Activated T-helper 1 cell treated with anti-CD3 and anti-CD28 coated beads, Interleukin-12 subunit alpha, Interleukin-12 subunit beta, Interleukin-2, Interleukin-4 antibody, amounts not matched to agents 30 ng/mL and 10 ng/mL and 1 ng/mL, durations not matched to agents 14 hours and 24 hours and 36 hours (primary cell): ENCODE data around the gene E2F8. TPM values are rescaled to one million over a fixed set of nuclear protein-coding genes. Genes with fewer than 3 reads are reported as not detected.
"Not testable (repeated sequence)": the region's sequence is repeated elsewhere in the genome, so short reads cannot be mapped to it uniquely, and the experiment has no call there.

Experiments used
- DNase-seq: peaks from one replicate; pipeline ENCODE4 v3.0.0; 2021; ENCODE audit warnings: low spot score
- H3K27ac Mint-ChIP-seq: one replicate; pipeline ENCODE4 v1.8.0; 2021; ENCODE audit warnings: mild to moderate bottlenecking, mixed read lengths
- H3K27me3 Mint-ChIP-seq: one replicate; pipeline ENCODE4 v1.8.0; 2022; ENCODE audit warnings: mild to moderate bottlenecking, moderate library complexity, mixed read lengths; ENCODE audit not compliant: insufficient read depth
- H3K36me3 Mint-ChIP-seq: one replicate; pipeline ENCODE4 v1.8.0; 2021; ENCODE audit warnings: low read depth, mixed read lengths
- H3K4me1 Mint-ChIP-seq: one replicate; pipeline ENCODE4 v1.8.0; 2021; ENCODE audit warnings: low read depth, mixed read lengths
- H3K4me3 Mint-ChIP-seq: one replicate; pipeline ENCODE4 v1.8.0; 2021; ENCODE audit warnings: mild to moderate bottlenecking, moderate library complexity, mixed read lengths
- H3K9me3 Mint-ChIP-seq: one replicate; pipeline ENCODE4 v1.8.0; 2021; ENCODE audit warnings: mixed read lengths
- intact Hi-C: fragments of 100-400 bp; cut with micrococcal nuclease; formaldehyde crosslinking; loops from one replicate; pipeline ENCODE4 v1.15.1; 2024
- total RNA-seq: library from RNA; stranded (reverse); gene quantifications from 2 replicates; pipeline ENCODE4 v1.2.3, GENCODE V29; 2022

Gene E2F8, protein sequence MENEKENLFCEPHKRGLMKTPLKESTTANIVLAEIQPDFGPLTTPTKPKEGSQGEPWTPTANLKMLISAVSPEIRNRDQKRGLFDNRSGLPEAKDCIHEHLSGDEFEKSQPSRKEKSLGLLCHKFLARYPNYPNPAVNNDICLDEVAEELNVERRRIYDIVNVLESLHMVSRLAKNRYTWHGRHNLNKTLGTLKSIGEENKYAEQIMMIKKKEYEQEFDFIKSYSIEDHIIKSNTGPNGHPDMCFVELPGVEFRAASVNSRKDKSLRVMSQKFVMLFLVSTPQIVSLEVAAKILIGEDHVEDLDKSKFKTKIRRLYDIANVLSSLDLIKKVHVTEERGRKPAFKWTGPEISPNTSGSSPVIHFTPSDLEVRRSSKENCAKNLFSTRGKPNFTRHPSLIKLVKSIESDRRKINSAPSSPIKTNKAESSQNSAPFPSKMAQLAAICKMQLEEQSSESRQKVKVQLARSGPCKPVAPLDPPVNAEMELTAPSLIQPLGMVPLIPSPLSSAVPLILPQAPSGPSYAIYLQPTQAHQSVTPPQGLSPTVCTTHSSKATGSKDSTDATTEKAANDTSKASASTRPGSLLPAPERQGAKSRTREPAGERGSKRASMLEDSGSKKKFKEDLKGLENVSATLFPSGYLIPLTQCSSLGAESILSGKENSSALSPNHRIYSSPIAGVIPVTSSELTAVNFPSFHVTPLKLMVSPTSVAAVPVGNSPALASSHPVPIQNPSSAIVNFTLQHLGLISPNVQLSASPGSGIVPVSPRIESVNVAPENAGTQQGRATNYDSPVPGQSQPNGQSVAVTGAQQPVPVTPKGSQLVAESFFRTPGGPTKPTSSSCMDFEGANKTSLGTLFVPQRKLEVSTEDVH
- total RNA-seq: 25.6 and 28.2 TPM in 2 replicates

- peak within 1 kb of the TSS; percentile 96 for H3K4me3 Mint-ChIP-seq
- intact Hi-C loops: loop anchor here (1.0 to 10.0 kb wide), 11 partner anchors 78 to 1227 kb away; partner anchors contain the start of genes GTF2H1, HPS5, HTATIP2 and LDHA
- H3K27me3 Mint-ChIP-seq: peaks cover 15% of the 10 kb centered on the region
- H3K4me1 Mint-ChIP-seq: peaks cover 46% of the 10 kb centered on the region
- peak; percentile 92 for DNase-seq
- H3K36me3 Mint-ChIP-seq: peaks cover 20% of the 10 kb centered on the region
- no peaks in the 10 kb centered on the region for H3K9me3 Mint-ChIP-seq
- H3K27ac Mint-ChIP-seq: peak within 1 kb of the TSS; percentile 89
Observed at GRCh38 chr11:19240420-19241259, at the start of gene E2F8. TSS of gene E2F8 (minus strand) at chr11:19240945. CDS start at chr11:19240121, 824 bp downstream.

- no peak for DNase-seq
- intact Hi-C loops: no loop called here
- Mint-ChIP-seq H3K9me3 (no peaks in the 10 kb centered on the region), H3K4me1 (no peaks in the 10 kb centered on the region), H3K27me3 (peaks cover 19% of the 10 kb centered on the region), H3K27ac (no peak overlapping the region), H3K36me3 (no peaks in the 10 kb centered on the region), H3K4me3 (no peak overlapping the region)
Observed at GRCh38 chr11:19290356-19290755, 49.6 kb upstream of the E2F8 start.

GRCh38 chr11:19288256-19288655, 47.5 kb upstream of the E2F8 start:
- peaks cover 11% of the 10 kb centered on the region for H3K27me3 Mint-ChIP-seq
- no peaks in the 10 kb centered on the region for H3K9me3 Mint-ChIP-seq
- DNase-seq: no peak
- H3K27ac Mint-ChIP-seq: no peak overlapping the region
- intact Hi-C loops: no loop called here
- H3K4me3 Mint-ChIP-seq: no peak overlapping the region
- H3K36me3 Mint-ChIP-seq: no peaks in the 10 kb centered on the region
- no peaks in the 10 kb centered on the region for H3K4me1 Mint-ChIP-seq

- DNase-seq: no peak
- Mint-ChIP-seq H3K27ac (no peak overlapping the region), H3K4me3 (no peak overlapping the region), H3K4me1 (no peaks in the 10 kb centered on the region), H3K9me3 (no peaks in the 10 kb centered on the region), H3K27me3 (peaks cover 10% of the 10 kb centered on the region), H3K36me3 (no peaks in the 10 kb centered on the region)
- intact Hi-C loops: no loop called here
Observed at GRCh38 chr11:19286411-19286810, 45.7 kb upstream of the E2F8 start.

DNA sequence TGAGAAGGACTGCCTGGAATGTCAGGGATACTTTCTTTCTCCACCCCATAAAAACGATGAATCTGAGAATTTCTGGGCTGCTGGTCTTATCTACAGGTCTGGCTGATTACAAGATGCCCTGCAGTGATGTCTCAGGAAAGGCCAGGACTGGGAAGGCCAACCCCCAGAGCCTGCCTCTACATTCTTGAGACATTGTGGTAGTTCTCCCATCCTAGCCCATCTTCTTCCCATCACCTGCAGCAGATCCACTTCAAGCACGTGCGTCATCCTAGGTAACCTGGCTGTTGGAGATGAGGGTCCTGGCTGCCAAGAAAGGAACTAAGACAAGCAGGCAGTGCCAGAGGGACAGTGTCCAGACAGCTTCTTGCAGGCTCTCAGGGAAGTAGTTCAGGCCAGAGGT, 44.1 kb upstream of the E2F8 start:
- no peaks in the 10 kb centered on the region for H3K4me1 Mint-ChIP-seq
- H3K27me3 Mint-ChIP-seq: peaks cover 5% of the 10 kb centered on the region
- no peak for DNase-seq
- intact Hi-C loops: no loop called here
- H3K9me3 Mint-ChIP-seq: no peaks in the 10 kb centered on the region
- H3K36me3 Mint-ChIP-seq: no peaks in the 10 kb centered on the region
- H3K4me3 Mint-ChIP-seq: no peak overlapping the region
- no peak overlapping the region for H3K27ac Mint-ChIP-seq

DNA sequence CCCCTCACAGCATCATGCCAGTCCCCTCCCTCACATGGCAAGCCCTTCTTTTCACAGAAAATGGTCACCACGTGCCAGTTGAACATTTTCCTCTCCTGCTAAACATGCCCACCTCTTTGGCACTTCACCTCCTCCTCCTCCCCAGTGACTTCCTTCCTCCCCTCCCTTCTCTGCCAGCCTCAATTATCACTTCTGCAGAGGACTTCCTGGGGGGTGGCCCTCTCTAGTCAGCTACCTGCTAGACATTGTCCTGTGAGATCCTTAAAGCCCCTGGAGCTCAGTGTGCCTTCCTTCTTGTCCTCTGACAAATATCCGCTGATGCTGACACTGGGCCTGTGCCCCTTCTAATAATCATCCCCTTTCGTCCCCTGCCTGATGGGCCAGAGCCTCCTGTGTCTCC, 43.2 kb upstream of the E2F8 start:
- DNase-seq: no peak
- intact Hi-C loops: no loop called here
- Mint-ChIP-seq H3K36me3 (no peaks in the 10 kb centered on the region), H3K27ac (no peak overlapping the region), H3K4me3 (no peak overlapping the region), H3K27me3 (peaks cover 5% of the 10 kb centered on the region), H3K4me1 (no peaks in the 10 kb centered on the region), H3K9me3 (no peaks in the 10 kb centered on the region)

DNA sequence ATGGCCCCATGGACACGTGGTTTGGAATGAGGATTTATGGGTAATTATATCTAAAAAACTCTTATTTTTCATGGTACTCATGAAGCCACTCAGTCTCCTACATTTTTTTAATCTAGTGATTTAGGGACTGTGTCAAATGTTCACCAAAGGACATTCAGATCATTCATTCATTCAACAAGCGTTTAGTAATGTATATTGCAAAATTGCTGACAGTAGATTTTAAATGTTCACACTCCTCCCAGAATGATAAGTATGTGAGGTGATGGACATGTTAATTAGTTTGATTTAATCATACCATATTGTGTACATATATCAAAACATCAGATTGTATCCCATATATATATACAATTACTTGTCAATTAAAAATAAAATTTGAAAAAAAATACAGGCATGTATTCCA, 40.8 kb upstream of the E2F8 start:
- Mint-ChIP-seq H3K4me3 (no peak overlapping the region), H3K4me1 (no peaks in the 10 kb centered on the region), H3K27me3 (peaks cover 5% of the 10 kb centered on the region), H3K27ac (no peak overlapping the region), H3K9me3 (no peaks in the 10 kb centered on the region), H3K36me3 (no peaks in the 10 kb centered on the region)
- no peak for DNase-seq
- intact Hi-C loops: no loop called here

DNA sequence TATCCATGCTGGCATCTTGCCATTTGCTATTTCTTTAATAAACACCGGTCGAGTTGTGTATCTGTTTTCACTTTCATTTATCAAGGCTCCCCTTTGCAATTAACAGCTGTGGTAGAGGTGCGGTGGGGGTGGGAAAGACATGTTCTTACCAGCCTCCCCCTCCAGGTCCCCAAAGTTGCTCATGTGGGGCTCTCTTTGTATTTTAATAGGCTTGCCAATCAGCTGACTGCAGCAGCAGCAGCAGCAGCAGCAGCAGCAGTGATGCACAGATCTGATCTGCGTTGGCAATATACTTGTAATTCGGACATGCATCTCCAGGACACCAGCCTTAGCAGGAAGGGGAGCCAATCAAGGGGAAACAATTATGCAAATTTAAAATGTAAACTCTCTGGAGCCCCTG, 40.3 kb upstream of the E2F8 start:
- Mint-ChIP-seq H3K4me3 (no peak overlapping the region), H3K4me1 (no peaks in the 10 kb centered on the region), H3K27me3 (peaks cover 5% of the 10 kb centered on the region), H3K9me3 (no peaks in the 10 kb centered on the region), H3K36me3 (no peaks in the 10 kb centered on the region), H3K27ac (no peak overlapping the region)
- DNase-seq: no peak
- intact Hi-C loops: no loop called here

- no peak overlapping the region for H3K4me3 Mint-ChIP-seq
- no peaks in the 10 kb centered on the region for H3K4me1 Mint-ChIP-seq
- DNase-seq: no peak
- H3K27me3 Mint-ChIP-seq: peaks cover 5% of the 10 kb centered on the region
- H3K9me3 Mint-ChIP-seq: no peaks in the 10 kb centered on the region
- intact Hi-C loops: no loop called here
- H3K36me3 Mint-ChIP-seq: no peaks in the 10 kb centered on the region
- no peak overlapping the region for H3K27ac Mint-ChIP-seq
Observed at GRCh38 chr11:19279451-19279850, 38.7 kb upstream of the E2F8 start.

GRCh38 chr11:19276859-19277808, 36.4 kb upstream of the E2F8 start:
- H3K36me3 Mint-ChIP-seq: no peaks in the 10 kb centered on the region
- H3K9me3 Mint-ChIP-seq: no peaks in the 10 kb centered on the region
- H3K4me1 Mint-ChIP-seq: no peaks in the 10 kb centered on the region
- intact Hi-C loops: no loop called here
- DNase-seq: no peak
- H3K4me3 Mint-ChIP-seq: no peak overlapping the region
- H3K27me3 Mint-ChIP-seq: peaks cover 13% of the 10 kb centered on the region
- no peak overlapping the region for H3K27ac Mint-ChIP-seq

GRCh38 chr11:19275496-19275895, 34.8 kb upstream of the E2F8 start:
- Mint-ChIP-seq H3K4me1 (no peaks in the 10 kb centered on the region), H3K4me3 (no peak overlapping the region), H3K27me3 (peaks cover 29% of the 10 kb centered on the region), H3K36me3 (no peaks in the 10 kb centered on the region), H3K27ac (no peak overlapping the region), H3K9me3 (no peaks in the 10 kb centered on the region)
- intact Hi-C loops: no loop called here
- DNase-seq: no peak

DNA sequence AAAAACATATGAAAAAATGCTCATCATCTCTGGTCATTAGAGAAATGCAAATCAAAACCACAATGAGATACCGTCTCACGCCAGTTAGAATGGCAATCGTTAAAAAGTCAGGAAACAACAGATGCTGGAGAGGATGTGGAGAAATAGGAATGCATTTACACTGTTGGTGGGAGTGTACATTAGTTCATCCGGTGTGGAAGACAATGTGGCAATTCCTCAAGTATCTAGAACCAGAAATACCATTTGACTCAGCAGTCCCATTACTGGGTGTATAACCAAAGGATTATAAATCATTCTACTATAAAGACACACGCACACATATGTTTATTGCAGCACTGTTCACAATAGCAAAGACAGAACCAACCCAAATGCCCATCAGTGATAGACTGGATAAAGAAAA, 32.5 kb upstream of the E2F8 start:
- H3K27ac Mint-ChIP-seq, H3K9me3 Mint-ChIP-seq, H3K36me3 Mint-ChIP-seq, intact Hi-C loops, H3K4me3 Mint-ChIP-seq, H3K4me1 Mint-ChIP-seq, DNase-seq: not testable (repeated sequence)
- peaks cover 41% of the 10 kb centered on the region for H3K27me3 Mint-ChIP-seq
